Measurements from ENCODE around the gene MFSD6L.

MFSD6L gene, protein sequence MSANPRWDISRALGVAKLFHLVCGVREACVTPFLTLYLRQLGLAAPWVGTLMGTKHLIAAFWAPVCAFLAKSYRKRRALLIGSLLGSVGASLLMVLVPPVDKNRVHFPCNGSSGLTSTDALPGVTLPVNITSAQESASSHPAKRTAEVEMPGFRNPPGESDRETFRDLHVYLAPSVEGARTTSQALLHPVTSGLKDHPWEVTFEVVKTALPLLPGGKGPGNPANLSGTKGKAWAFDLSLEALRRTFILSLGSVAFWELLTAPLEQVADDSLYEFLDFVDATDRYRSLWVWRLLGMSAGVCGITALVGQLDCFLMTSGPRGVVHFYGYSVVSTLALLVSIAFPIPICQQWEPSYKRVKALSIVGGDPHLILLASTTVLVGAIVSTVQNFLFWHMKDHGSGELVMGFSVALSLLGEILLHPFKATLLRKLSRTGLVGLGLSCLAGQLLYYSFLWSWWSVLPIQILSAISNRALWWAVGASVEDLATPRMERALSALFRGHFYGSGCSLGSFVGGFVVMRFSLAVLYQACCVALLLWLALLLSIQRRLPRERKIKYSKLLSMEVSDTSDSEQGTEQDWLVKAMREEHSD

GRCh38 chr17:8798846-8799569 is at the start of gene MFSD6L:
MFSD6L (minus strand) TSS chr17:8799365; CDS start chr17:8799120, 245 bp downstream.
- no peak for DNase-seq (ENCODE audit: low read depth)

GRCh38 chr17:8847891-8848290 is 48.7 kb upstream of the MFSD6L start:
- no peak for DNase-seq (ENCODE audit: low read depth)

DNA sequence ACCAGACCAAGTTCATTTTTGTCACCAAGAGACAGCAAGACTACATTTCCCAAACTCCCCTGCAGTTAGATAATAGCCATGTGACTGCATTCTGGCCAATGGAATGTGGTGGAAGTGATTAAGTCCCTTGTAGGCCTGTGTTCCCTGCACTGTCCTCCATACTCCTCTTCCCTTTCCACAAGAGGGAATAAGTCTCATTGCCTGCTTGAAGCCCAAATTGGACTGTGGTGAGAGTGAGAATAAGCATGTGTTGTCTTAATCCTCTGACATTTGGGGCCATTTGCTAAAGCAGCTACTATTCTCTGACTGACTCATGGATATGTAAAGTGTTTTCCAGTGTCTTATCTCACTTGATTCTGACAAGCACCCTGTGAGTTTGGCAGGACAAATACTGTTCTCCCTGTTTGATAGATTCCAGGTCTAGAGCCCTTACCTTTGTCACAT is 47.6 kb upstream of the MFSD6L start:
- DNase-seq (ENCODE audit: low read depth), result no peak

DNA sequence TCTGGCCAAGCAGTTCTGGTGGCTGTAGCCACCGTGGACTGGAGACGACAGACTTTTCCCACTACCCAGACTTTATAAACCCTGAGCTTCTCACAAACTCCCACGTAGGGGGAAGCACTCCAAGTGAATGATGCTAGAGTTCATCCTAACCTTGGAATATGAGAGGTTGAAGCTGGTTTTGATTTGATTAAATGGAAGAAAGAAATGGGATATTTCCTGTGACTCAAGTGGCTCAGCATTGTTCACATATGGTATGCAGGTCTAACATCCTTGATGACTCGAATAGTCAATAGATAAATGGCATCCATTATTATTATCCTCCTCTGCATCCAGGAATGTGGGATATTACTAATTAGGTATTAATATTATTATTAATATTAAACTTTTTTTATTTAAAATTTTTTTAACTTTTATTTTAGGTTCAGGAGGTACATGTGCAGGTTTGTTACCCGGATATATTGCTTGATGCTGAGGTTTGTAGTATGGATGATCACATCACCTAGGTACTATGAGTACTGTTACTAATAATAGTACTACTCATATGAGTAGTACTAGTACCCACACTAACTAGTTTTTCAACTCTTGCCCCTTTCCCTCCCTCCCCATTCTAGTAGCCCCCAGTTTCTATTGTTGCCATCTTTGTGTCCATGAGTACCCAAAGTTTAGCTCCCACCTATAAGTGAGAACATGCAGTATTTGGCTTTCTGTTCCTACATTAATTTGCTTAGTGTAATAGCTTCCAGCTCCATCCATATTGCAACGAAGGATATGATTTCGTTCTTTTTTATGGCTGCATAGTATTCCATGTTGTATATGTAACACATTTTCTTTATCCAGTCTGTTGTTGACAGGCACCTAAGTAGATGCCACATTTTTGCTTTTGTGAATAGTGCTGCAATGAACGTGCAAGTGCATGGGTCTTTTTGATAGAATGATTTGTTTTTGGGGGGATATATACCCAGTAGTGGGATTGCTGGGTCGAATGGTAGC is 45.4 kb upstream of the MFSD6L start:
- no peak for DNase-seq (ENCODE audit: low read depth)

DNA sequence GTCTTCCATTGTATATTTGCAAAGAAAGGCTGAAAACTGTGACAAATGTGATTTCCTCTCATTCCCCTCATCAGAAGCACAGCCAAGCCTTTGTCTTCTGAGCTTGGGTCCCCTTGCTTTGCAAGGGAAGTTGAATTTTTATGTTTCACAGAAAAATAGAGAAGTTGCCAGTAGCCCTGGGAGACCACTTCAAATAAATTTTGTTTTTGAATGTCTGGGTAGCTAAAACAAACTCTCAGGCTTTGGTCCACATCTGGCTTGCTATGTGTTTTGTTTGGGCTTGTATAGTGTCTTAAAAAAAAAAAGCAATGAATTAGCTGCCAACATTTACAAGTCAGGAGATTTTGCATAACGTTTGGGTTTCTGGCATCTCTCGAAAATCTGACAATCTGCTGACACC is 44.2 kb upstream of the MFSD6L start:
- no peak for DNase-seq (ENCODE audit: low read depth)

DNA sequence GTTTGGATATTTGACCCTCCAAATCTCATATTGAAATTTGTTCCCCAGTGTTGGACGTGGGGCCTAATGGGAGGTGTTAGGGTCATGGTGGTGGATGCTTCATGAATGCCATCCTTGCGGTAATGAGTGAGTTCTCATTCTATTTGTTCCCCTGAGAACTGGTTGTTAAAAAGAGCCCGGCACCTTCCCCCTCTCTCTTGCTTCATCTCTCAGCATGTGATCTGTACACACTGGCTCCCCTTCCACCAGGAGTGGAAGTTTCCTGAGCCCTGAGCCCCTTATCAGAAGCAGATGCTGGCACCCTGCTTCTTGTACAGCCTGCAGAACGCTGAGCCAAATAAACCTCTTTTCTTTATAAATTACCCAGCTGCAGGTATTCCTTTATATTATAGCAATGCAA is 42.7 kb upstream of the MFSD6L start:
- DNase-seq (ENCODE audit: low read depth), result no peak

- no peak for DNase-seq (ENCODE audit: low read depth)
These were observed 40.3 kb upstream of the MFSD6L start for GRCh38 chr17:8839410-8839935.

- DNase-seq (ENCODE audit: low read depth), result no peak
These were observed 39.5 kb upstream of the MFSD6L start for GRCh38 chr17:8838551-8839095.

GRCh38 chr17:8837563-8838075 is 38.5 kb upstream of the MFSD6L start:
- no peak for DNase-seq (ENCODE audit: low read depth)

DNA sequence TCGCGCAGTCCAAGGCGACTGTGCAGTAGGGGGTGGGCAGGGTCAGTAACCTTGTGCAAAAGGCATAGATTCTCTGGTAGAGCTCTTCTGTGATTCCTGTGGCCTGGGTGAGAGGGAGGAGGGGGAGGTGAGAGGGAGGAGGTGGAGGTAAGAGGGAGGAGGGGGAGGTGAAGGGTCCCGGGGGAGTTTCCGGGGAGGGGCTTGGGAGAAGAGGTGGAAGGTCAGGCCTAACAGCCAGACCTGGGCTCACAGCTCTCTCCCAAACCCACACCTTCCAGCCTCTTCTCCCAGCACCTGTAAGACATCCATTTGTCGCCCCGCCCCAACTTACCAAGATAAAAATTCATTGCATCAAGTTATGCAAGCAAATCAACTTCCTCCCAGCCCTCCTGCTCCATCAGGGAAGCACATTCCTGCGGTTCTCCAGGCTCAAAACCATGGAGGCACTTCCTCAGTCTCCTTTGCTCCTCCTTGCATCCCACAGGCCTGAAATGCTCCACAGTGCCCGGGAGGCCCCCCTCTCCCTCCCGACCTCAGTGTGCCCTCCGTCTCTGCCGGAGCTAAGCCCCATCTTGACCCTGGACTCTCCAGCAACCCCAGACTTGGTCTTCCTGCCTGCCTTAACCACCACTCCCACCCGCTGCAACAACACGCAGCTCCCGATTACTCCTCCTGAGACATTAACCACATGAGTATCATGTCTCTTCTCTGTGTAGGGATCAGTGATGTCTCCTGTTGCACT is 37.8 kb upstream of the MFSD6L start:
- no peak for DNase-seq (ENCODE audit: low read depth)

DNA sequence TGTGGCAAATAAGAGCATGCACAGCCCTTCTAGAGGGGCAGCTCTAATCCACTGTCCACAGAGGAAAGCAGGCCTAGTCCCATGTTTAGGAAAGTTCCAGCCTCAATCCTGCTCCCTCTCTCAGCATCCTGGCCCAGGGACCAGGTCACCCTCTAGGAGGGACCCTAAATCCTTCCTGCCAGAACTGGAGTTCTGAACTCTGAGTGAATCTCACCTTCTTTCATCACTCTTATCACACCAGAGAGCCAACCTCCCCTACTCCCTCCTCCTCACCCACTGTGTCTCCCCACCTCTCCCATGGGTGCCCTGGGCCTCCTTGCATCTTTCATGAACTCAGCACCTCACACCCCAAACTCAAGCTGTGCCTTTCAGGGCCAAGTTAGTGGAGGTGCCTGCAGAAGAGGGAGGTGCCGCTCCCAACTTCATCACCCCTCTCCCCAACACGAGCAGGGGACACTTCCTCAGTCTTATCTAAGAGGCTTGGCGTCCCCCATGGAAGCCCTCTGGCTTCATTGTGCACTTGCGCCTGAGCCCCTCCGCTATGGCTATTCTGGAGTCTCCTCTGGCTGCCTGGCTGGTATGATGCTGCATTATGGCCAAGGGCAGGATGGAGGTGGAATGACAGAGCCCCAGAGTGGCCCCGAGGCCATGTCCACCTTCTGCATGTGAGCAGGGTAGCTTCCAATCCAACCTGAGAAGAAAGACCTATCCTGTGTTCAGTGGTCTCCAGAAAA is 36.6 kb upstream of the MFSD6L start:
- DNase-seq (ENCODE audit: low read depth), result no peak

DNA sequence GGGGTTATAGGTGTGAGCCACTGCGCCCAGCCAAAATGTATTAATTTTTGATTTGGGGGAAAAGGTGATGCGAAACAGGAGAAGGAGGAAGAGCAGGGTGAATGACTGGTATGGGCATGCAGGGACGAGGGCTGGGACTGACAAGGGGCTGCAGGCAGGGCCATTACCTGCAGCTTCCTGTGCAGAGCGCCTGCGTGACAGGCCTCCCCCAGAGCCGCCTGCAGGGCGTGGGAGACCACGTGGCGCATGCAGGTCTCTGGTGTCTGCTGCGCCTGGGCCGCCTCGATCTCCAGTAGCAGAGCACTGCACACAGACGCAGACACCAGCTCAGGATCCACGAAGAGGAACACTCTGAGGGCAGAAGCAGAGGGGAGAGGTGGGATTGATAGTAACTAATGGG is 35.9 kb upstream of the MFSD6L start:
- no peak for DNase-seq (ENCODE audit: low read depth)

- DNase-seq (ENCODE audit: low read depth), result peak; percentile 7
These were observed 33.7 kb upstream of the MFSD6L start for GRCh38 chr17:8832711-8833352.

GRCh38 chr17:8831234-8831849 is 32.2 kb upstream of the MFSD6L start:
- no peak for DNase-seq (ENCODE audit: low read depth)

- no peak for DNase-seq (ENCODE audit: low read depth)
These were observed 31.0 kb upstream of the MFSD6L start for GRCh38 chr17:8830141-8830540.

DNA sequence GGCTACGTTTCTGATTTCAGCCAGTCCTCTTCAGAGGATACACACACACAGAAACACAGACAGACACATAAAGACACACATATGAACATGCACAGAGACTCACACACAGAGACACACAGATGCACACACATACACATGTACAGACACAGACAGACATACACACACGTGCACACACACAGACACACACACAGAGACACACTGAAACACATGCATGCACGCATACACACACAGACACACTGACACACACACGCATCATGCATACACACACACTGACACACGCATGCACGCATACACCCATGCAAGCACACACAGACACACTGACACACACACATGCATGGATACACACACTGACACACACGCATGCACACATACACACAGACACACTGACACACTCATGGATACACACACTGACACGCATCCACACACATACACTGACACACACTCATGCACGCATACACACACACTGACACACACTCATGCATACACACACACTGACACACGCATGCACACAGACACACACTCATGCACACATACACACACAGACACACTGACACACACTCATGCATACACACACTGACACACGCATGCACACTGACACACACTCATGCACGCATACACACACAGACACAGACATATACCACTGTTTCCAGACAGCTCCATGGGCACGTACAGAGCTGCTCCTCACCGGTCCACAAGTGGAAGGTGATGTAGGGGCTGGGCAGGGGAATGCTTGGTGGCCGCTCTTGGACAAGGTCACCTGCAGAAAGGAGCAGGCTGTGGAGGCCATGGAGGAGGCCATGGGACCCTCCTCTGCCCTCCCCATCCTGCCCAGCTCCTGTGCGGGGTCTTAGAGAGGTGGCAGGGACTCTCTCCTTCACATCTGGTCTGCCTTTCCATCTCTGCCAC is 30.1 kb upstream of the MFSD6L start:
- no peak for DNase-seq (ENCODE audit: low read depth)

DNA sequence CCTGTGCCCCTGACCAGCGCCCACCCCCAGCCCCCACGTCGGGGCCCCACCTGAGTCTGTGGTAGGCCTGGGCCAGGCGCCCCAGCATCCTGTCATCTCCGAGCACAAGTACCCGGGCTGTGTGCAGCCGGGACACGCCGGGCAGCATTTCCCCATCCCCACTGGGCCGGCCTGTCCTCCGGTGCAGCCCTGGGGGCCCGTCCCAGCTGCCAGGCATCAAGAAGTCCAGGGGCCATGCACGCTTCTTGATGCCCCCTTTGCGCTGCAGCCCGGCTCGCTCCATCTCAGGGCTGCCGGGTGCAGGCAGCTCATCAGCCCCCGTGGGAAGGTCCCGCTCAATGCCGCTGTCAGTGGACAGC is 29.3 kb upstream of the MFSD6L start:
- DNase-seq (ENCODE audit: low read depth), result no peak
